ENCODE measurements around the gene CFAP157. TPM values are rescaled to one million over a fixed set of nuclear protein-coding genes. Genes with fewer than 3 reads are reported as not detected.
A peak's percentile ranks its signal among the peaks of the same experiment; 100 is the strongest.

The CFAP157 gene
- total RNA-seq, 1 donor from 2014 or later, result 0.18 TPM

DNA sequence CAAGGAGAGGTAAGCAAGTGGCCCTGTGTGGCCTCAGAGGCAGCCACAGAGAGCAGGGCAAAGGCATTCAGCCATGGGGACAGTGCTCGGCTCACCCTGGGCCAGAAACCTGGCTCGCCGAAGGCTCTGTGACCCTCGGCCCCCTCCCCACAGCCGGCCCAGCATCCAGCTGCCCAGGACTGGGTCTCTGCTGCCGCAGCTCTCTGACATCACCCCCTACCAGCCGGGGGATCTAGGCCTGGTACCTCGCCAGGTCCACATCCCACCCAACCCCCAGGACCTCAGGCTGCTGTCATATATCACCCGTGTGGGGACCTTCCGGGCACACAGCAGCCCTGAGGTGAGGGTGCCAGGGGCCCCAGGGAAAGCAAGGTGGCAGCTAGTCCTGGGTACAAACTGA is 6.1 kb downstream of the CFAP157 start:
- Mint-ChIP-seq H3K27ac (no peak overlapping the region), H3K27me3 (ENCODE audit: low read depth) (no peaks in the 10 kb centered on the region), H3K4me1 (ENCODE audit: low read depth) (peaks cover 21% of the 10 kb centered on the region), H3K9me3 (no peaks in the 10 kb centered on the region), H3K36me3 (ENCODE audit: low read depth) (peaks cover 3% of the 10 kb centered on the region), H3K4me3 (ENCODE audit: low read depth) (peak overlapping the region; percentile 33)
- no peak for DNase-seq (ENCODE audit: low spot score)
- intact Hi-C loops (cut with micrococcal nuclease), result no loop called here

- H3K27ac Mint-ChIP-seq, result no peak overlapping the region
- peaks cover 21% of the 10 kb centered on the region for H3K4me1 Mint-ChIP-seq (ENCODE audit: low read depth)
- no peak for DNase-seq (ENCODE audit: low spot score)
- H3K4me3 Mint-ChIP-seq (ENCODE audit: low read depth), result peak overlapping the region; percentile 62
- H3K27me3 Mint-ChIP-seq (ENCODE audit: low read depth), result no peaks in the 10 kb centered on the region
- no peaks in the 10 kb centered on the region for H3K36me3 Mint-ChIP-seq (ENCODE audit: low read depth)
- no peaks in the 10 kb centered on the region for H3K9me3 Mint-ChIP-seq
- intact Hi-C loops (cut with micrococcal nuclease), result no loop called here
These were observed 7.4 kb downstream of the CFAP157 start for GRCh38 chr9:127714020-127714750.

GRCh38 chr9:127714951-127715469 is 8.2 kb downstream of the CFAP157 start:
- intact Hi-C loops (cut with micrococcal nuclease), result loop anchor here (1.0 to 5.0 kb wide), 2 partner anchors 103 to 264 kb away; partner anchors contain the start of genes LRSAM1, RPL12 and STXBP1
- H3K27ac Mint-ChIP-seq, result peak overlapping the region; percentile 90
- no peak for DNase-seq (ENCODE audit: low spot score)
- H3K4me1 Mint-ChIP-seq (ENCODE audit: low read depth), result peaks cover 25% of the 10 kb centered on the region
- H3K36me3 Mint-ChIP-seq (ENCODE audit: low read depth), result no peaks in the 10 kb centered on the region
- H3K9me3 Mint-ChIP-seq, result no peaks in the 10 kb centered on the region
- peak overlapping the region; percentile 92 for H3K4me3 Mint-ChIP-seq (ENCODE audit: low read depth)
- H3K27me3 Mint-ChIP-seq (ENCODE audit: low read depth), result no peaks in the 10 kb centered on the region

DNA sequence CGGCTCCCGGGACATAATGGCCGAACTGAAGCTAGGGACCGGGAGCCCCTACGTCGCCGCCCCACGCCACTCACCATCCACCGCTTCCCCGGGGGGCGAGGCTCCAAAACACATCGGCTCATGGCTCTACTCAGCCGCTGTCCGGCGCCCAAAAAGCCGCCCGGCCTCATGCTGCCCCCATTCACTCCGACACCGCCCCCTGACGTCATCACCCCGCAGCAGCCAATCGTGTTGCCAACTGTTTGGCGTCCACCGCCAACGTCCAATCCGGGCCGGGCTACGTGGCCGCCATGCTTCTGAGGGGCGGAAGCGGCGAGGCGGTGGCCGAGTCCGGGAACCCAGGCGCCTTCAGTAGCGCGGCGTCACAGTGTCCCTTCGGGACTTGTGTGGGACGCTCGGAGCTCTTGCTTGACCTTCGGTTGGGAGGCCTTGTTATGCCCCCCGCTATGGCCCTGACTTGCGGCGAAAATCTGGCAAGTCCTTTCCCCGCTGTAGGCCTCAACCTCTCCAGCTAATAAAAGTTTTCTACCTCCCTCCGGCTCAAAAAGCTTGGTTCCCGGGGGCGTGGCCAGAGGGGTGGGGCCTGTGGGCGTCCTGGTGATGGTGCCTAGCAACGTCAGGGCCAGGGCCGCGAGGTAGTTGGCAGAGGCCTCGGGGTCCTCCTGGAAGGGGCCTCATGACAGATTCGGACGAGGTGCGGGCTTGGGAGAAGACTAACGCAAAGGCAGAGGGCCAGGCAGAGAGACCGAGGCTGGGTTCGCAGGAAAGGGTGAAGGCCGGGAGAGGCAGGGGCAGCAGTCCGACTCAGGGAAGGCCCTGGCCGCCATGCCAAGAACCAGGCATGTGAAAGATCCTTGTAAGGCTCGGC is 8.9 kb downstream of the CFAP157 start, which contains the start of the genes PTRH1 and TTC16:
Gene PTRH1, minus strand, starts transcription at position 194 of the 868 bp plus-strand sequence. Its CDS starts 24 bp downstream, at position 170.
Gene TTC16, plus strand, starts transcription at position 610 of the 868 bp plus-strand sequence. Its CDS starts 67 bp downstream, at position 677.
- intact Hi-C loops (cut with micrococcal nuclease), result loop anchor here (1.0 to 5.0 kb wide), 2 partner anchors 103 to 264 kb away; partner anchors contain the start of genes LRSAM1, RPL12 and STXBP1
- peak within 1 kb of the TSS; percentile 92 for H3K4me3 Mint-ChIP-seq (ENCODE audit: low read depth)
- peaks cover 23% of the 10 kb centered on the region for H3K4me1 Mint-ChIP-seq (ENCODE audit: low read depth)
- H3K27me3 Mint-ChIP-seq (ENCODE audit: low read depth), result no peaks in the 10 kb centered on the region
- H3K9me3 Mint-ChIP-seq, result no peaks in the 10 kb centered on the region
- peak; percentile 95 for DNase-seq (ENCODE audit: low spot score)
- H3K27ac Mint-ChIP-seq, result peak within 1 kb of the TSS; percentile 90
- H3K36me3 Mint-ChIP-seq (ENCODE audit: low read depth), result no peaks in the 10 kb centered on the region

GRCh38 chr9:127716412-127716811 is 9.6 kb downstream of the CFAP157 start:
- intact Hi-C loops (cut with micrococcal nuclease), result loop anchor here (5.0 kb wide), 1 partner anchor 104 kb away; the partner anchor contains the start of gene STXBP1
- Mint-ChIP-seq H3K36me3 (ENCODE audit: low read depth) (no peaks in the 10 kb centered on the region), H3K27me3 (ENCODE audit: low read depth) (no peaks in the 10 kb centered on the region), H3K4me1 (ENCODE audit: low read depth) (peaks cover 17% of the 10 kb centered on the region), H3K9me3 (no peaks in the 10 kb centered on the region), H3K4me3 (ENCODE audit: low read depth) (peak overlapping the region; percentile 92), H3K27ac (peak overlapping the region; percentile 90)
- DNase-seq (ENCODE audit: low spot score), result no peak

DNA sequence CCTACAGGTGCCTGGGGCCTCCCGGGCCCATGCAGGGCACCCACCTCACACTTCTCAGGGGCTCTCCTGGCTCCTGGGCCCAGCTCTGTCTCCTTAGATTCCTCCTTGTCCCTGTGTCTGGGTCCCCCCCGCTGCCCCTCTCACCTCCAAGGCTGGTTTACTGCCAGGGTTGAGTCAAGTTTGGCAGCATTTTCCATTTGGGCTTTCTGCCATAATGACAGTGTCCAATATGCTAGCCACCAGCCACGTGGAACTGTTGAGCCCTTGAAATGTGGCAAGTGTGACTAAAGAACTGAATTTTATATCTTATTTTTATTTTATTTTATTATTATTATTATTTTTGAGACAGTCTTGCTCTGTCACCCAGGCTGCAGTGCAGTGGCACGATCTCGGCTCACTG is 11.0 kb downstream of the CFAP157 start:
- Mint-ChIP-seq H3K36me3 (ENCODE audit: low read depth) (no peaks in the 10 kb centered on the region), H3K4me1 (ENCODE audit: low read depth) (peaks cover 15% of the 10 kb centered on the region), H3K27me3 (ENCODE audit: low read depth) (no peaks in the 10 kb centered on the region), H3K9me3 (no peaks in the 10 kb centered on the region), H3K4me3 (ENCODE audit: low read depth) (no peak overlapping the region), H3K27ac (no peak overlapping the region)
- intact Hi-C loops (cut with micrococcal nuclease), result loop anchor here (5.0 kb wide), 1 partner anchor 105 kb away; the partner anchor contains the start of gene STXBP1
- DNase-seq (ENCODE audit: low spot score), result no peak

GRCh38 chr9:127720031-127720864 is 13.5 kb downstream of the CFAP157 start:
- intact Hi-C loops (cut with micrococcal nuclease), result no loop called here
- Mint-ChIP-seq H3K27ac (peak overlapping the region; percentile 4), H3K4me1 (ENCODE audit: low read depth) (peaks cover 12% of the 10 kb centered on the region), H3K27me3 (ENCODE audit: low read depth) (no peaks in the 10 kb centered on the region), H3K4me3 (ENCODE audit: low read depth) (no peak overlapping the region), H3K36me3 (ENCODE audit: low read depth) (no peaks in the 10 kb centered on the region), H3K9me3 (no peaks in the 10 kb centered on the region)
- DNase-seq (ENCODE audit: low spot score), result no peak

GRCh38 chr9:127720865-127721227 is 14.1 kb downstream of the CFAP157 start:
- no peak overlapping the region for H3K27ac Mint-ChIP-seq
- no peak overlapping the region for H3K4me3 Mint-ChIP-seq (ENCODE audit: low read depth)
- H3K9me3 Mint-ChIP-seq, result no peaks in the 10 kb centered on the region
- DNase-seq (ENCODE audit: low spot score), result no peak
- intact Hi-C loops (cut with micrococcal nuclease), result no loop called here
- no peaks in the 10 kb centered on the region for H3K27me3 Mint-ChIP-seq (ENCODE audit: low read depth)
- H3K36me3 Mint-ChIP-seq (ENCODE audit: low read depth), result no peaks in the 10 kb centered on the region
- peaks cover 12% of the 10 kb centered on the region for H3K4me1 Mint-ChIP-seq (ENCODE audit: low read depth)

- no peaks in the 10 kb centered on the region for H3K9me3 Mint-ChIP-seq
- peaks cover 7% of the 10 kb centered on the region for H3K4me1 Mint-ChIP-seq (ENCODE audit: low read depth)
- no peak overlapping the region for H3K27ac Mint-ChIP-seq
- intact Hi-C loops (cut with micrococcal nuclease), result no loop called here
- H3K4me3 Mint-ChIP-seq (ENCODE audit: low read depth), result no peak overlapping the region
- no peaks in the 10 kb centered on the region for H3K36me3 Mint-ChIP-seq (ENCODE audit: low read depth)
- no peak for DNase-seq (ENCODE audit: low spot score)
- no peaks in the 10 kb centered on the region for H3K27me3 Mint-ChIP-seq (ENCODE audit: low read depth)
These were observed 14.6 kb downstream of the CFAP157 start for GRCh38 chr9:127721391-127721821.

GRCh38 chr9:127722055-127722745 is 15.4 kb downstream of the CFAP157 start:
- intact Hi-C loops (cut with micrococcal nuclease), result no loop called here
- no peak overlapping the region for H3K4me3 Mint-ChIP-seq (ENCODE audit: low read depth)
- no peaks in the 10 kb centered on the region for H3K36me3 Mint-ChIP-seq (ENCODE audit: low read depth)
- no peaks in the 10 kb centered on the region for H3K9me3 Mint-ChIP-seq
- peaks cover 7% of the 10 kb centered on the region for H3K4me1 Mint-ChIP-seq (ENCODE audit: low read depth)
- no peak for DNase-seq (ENCODE audit: low spot score)
- no peak overlapping the region for H3K27ac Mint-ChIP-seq
- no peaks in the 10 kb centered on the region for H3K27me3 Mint-ChIP-seq (ENCODE audit: low read depth)

DNA sequence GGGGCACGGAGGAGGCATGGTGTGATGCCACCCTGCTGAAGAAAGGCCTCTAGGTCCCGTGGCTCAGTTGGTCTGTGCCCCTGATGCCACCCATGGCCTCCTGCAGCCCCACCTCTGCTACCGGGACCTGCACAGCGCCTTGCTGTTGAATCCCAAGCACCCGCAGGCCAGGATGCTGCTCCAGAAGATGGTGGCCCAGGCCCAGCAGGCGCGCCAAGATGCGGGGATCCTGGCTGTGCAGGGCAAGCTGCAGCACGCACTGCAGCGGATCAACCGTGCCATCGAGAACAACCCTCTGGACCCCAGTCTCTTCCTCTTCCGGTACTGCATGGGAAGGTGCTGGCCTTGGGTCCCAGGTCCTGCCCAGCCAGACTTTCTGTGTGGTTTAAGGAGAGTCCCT is 16.2 kb downstream of the CFAP157 start:
- intact Hi-C loops (cut with micrococcal nuclease), result no loop called here
- H3K27me3 Mint-ChIP-seq (ENCODE audit: low read depth), result no peaks in the 10 kb centered on the region
- no peak overlapping the region for H3K27ac Mint-ChIP-seq
- peaks cover 7% of the 10 kb centered on the region for H3K4me1 Mint-ChIP-seq (ENCODE audit: low read depth)
- no peaks in the 10 kb centered on the region for H3K36me3 Mint-ChIP-seq (ENCODE audit: low read depth)
- DNase-seq (ENCODE audit: low spot score), result no peak
- no peak overlapping the region for H3K4me3 Mint-ChIP-seq (ENCODE audit: low read depth)
- H3K9me3 Mint-ChIP-seq, result no peaks in the 10 kb centered on the region

Measured in activated T-helper 2 cell treated with anti-CD3 and anti-CD28 coated beads, Interferon-gamma antibody, Interleukin-2, Interleukin-4, amounts not matched to agents 10 μg/mL and 5 μg/mL and 100 μg/mL, durations not matched to agents 14 hours and 24 hours and 36 hours (primary cell).